Naive thymus-derived CD4-positive, alpha-beta T cell (primary cell): Measurements from ENCODE around the gene PDIA4. TPM values are rescaled to one million over a fixed set of nuclear protein-coding genes. Genes with fewer than 3 reads are reported as not detected.

Experiments used
- ATAC-seq: fragments of 150-1000 bp; cut with Tn5 transposase; 2 replicates; pipeline ENCODE4 v1.10.0; 2021; ENCODE audit warnings: mild to moderate bottlenecking, moderate library complexity
- CTCF ChIA-PET: fragments of 350-600 bp; sonication (Branson Sonifier 250); formaldehyde crosslinking; loops from one replicate; lab custom pipeline; 2021; ENCODE audit warnings: antibody characterized with exemption; lab: Charles Lee
- POLR2A ChIA-PET: fragments of 350-600 bp; sonication (Branson Sonifier 250); formaldehyde crosslinking; loops from one replicate; lab custom pipeline; 2021; ENCODE audit warnings: antibody characterized with exemption, inconsistent platforms; lab: Charles Lee
- DNase-seq, 9 donors: peaks; one replicate each; pipeline versions ENCODE4 v3.0.0 to v3.0.0-alpha.2; 2020 to 2022; ENCODE audit warnings: mixed read lengths in 1 of 9
- H3K27ac ChIP-seq: one replicate; pipeline ENCODE4 v1.7.0; 2013; ENCODE audit warnings: mild to moderate bottlenecking, low read depth, low read length, moderate library complexity
- H3K27me3 ChIP-seq, 2 donors: one replicate each; pipeline ENCODE4 v1.7.0; 2013; ENCODE audit warnings: low read length in 2 of 2, mild to moderate bottlenecking in 2 of 2, moderate library complexity in 2 of 2; ENCODE audit not compliant: control insufficient read depth in 2 of 2, insufficient read depth in 2 of 2
- H3K36me3 ChIP-seq, 3 experiments: 1 replicate in 2 of 3; 2 replicates in 1 of 3; pipeline ENCODE4 v1.7.0; 2013; ENCODE audit warnings: low read length in 3 of 3, mild to moderate bottlenecking in 3 of 3, moderate library complexity in 1 of 3; ENCODE audit not compliant: insufficient read depth in 3 of 3, control insufficient read depth in 2 of 3
- H3K4me1 ChIP-seq, 2 donors: one replicate each; pipeline ENCODE4 v1.7.0; 2013; ENCODE audit warnings: low read length in 2 of 2, mild to moderate bottlenecking in 2 of 2, moderate library complexity in 1 of 2; ENCODE audit not compliant: control insufficient read depth in 2 of 2, insufficient read depth in 2 of 2
- H3K4me3 ChIP-seq: 2 replicates; pipeline ENCODE4 v1.7.0; 2013; ENCODE audit warnings: mild to moderate bottlenecking, low read length
- H3K9me3 ChIP-seq, 3 experiments: 1 replicate in 2 of 3; 2 replicates in 1 of 3; pipeline ENCODE4 v1.7.0; 2013; ENCODE audit warnings: low read length in 3 of 3; ENCODE audit not compliant: control insufficient read depth in 2 of 3
- H3K27ac Mint-ChIP-seq, 9 donors: one replicate each; pipeline ENCODE4 v1.8.0; 2020 to 2022; ENCODE audit warnings: mixed read lengths in 9 of 9, mild to moderate bottlenecking in 8 of 9, moderate library complexity in 5 of 9, inconsistent platforms in 2 of 9
- H3K27me3 Mint-ChIP-seq, 5 donors: one replicate each; pipeline ENCODE4 v1.8.0; 2021 to 2022; ENCODE audit warnings: mixed read lengths in 5 of 5, mild to moderate bottlenecking in 1 of 5
- H3K36me3 Mint-ChIP-seq, 5 donors: one replicate each; pipeline ENCODE4 v1.8.0; 2020 to 2022; ENCODE audit warnings: mixed read lengths in 5 of 5, mild to moderate bottlenecking in 3 of 5, inconsistent platforms in 1 of 5
- H3K4me1 Mint-ChIP-seq, 7 donors: one replicate each; pipeline ENCODE4 v1.8.0; 2020 to 2022; ENCODE audit warnings: mixed read lengths in 7 of 7, mild to moderate bottlenecking in 3 of 7, inconsistent platforms in 1 of 7
- H3K4me3 Mint-ChIP-seq, 10 donors: one replicate each; pipeline ENCODE4 v1.8.0; 2020 to 2022; ENCODE audit warnings: mild to moderate bottlenecking in 10 of 10, mixed read lengths in 10 of 10, moderate library complexity in 6 of 10, inconsistent platforms in 2 of 10
- H3K9me3 Mint-ChIP-seq, 11 donors: one replicate each; pipeline ENCODE4 v1.8.0; 2020 to 2022; ENCODE audit warnings: mixed read lengths in 11 of 11, mild to moderate bottlenecking in 4 of 11, inconsistent platforms in 1 of 11, moderate library complexity in 1 of 11
- intact Hi-C, 2 donors: fragments of 100-400 bp; cut with micrococcal nuclease; formaldehyde crosslinking; loops; one replicate each; pipeline ENCODE4 v1.15.1; 2023
- polyA plus RNA-seq, 2 donors: library from polyadenylated mRNA; unstranded; fragments of 300-500 nt; fragmentation: Illumina TruSeq; gene quantifications; one replicate each; pipeline ENCODE4 v1.2.3, GENCODE V29; 2021
- total RNA-seq, 6 experiments: library from RNA in 5 of 6; stranded (reverse) in 5 of 6; gene quantifications; 1 replicate in 5 of 6; 2 replicates in 1 of 6; pipeline ENCODE4 v1.2.3 and lab custom pipeline; 2021 to 2026

PDIA4 gene
- total and polyA plus RNA-seq, 7 experiments from 2014 or later: 38.2 to 157 (median 76.0) TPM

DNA sequence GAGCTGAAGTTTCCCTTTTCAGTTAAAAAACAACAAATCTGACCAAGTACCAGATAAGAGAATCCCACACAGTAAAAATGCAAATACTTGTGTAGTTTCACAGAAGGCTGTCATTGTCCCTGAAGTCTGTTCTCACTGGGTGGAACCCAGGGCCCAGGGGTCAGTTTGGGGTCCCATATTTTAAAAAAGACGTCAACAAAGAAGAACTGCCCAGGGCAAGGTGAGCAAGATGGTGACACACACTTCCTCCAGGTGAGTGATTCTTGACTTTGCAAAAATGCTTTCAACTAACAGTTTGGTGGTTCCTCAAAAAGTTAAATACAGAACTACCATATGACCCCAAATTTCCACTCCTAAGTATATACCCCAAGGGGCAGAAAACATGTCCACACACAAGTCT, 36.8 kb downstream of the PDIA4 start:
- no peaks in the 10 kb centered on the region for H3K36me3 ChIP-seq
- H3K9me3 ChIP-seq: no peaks in the 10 kb centered on the region
- H3K27me3 ChIP-seq: no peaks in the 10 kb centered on the region
- ChIA-PET POLR2A (no interaction called here), CTCF (interaction anchor here (0.6 to 1.8 kb wide), 4 partner anchors 14 to 186 kb away, joined by 3 to 4 read pairs (median 4); no protein-coding TSS in a partner anchor)
- Mint-ChIP-seq H3K36me3 (peaks cover 0 to 2% (median 0%) of the 10 kb centered on the region in 5 donors), H3K4me1 (peaks cover 12 to 22% (median 19%) of the 10 kb centered on the region in 7 donors), H3K9me3 (peaks cover 0 to 7% (median 0%) of the 10 kb centered on the region in 11 donors), H3K27me3 (peaks cover 0 to 8% (median 0%) of the 10 kb centered on the region in 5 donors), H3K4me3 (no peak overlapping the region), H3K27ac (no peak overlapping the region)
- H3K27ac ChIP-seq: no peak overlapping the region
- ATAC-seq (no peak), DNase-seq (no peak)
- peaks cover 8 to 10% of the 10 kb centered on the region in 2 donors for H3K4me1 ChIP-seq
- intact Hi-C loops: no loop called here
- no peak overlapping the region for H3K4me3 ChIP-seq

GRCh38 chr7:148987751-148988512, 40.4 kb downstream of the PDIA4 start:
- Histone ChIP-seq H3K27ac (peak overlapping the region; percentile 85), H3K4me3 (peak overlapping the region; percentile 97), H3K4me1 (peaks cover 22 to 26% of the 10 kb centered on the region in 2 donors), H3K27me3 (no peaks in the 10 kb centered on the region), H3K36me3 (no peaks in the 10 kb centered on the region), H3K9me3 (no peaks in the 10 kb centered on the region)
- ChIA-PET POLR2A (interaction anchor here (0.6 to 1.8 kb wide), 3 partner anchors 41 to 1729 kb away, joined by 3 to 6 read pairs (median 3); partner anchors contain the start of gene PDIA4), CTCF (interaction anchor here (1.4 to 3.1 kb wide), 2 partner anchors 18 to 39 kb away, joined by 3 to 16 read pairs; no protein-coding TSS in a partner anchor)
- Mint-ChIP-seq H3K4me1 (peaks cover 25 to 51% (median 46%) of the 10 kb centered on the region in 7 donors), H3K36me3 (peaks cover 0 to 5% (median 0%) of the 10 kb centered on the region in 5 donors), H3K4me3 (peak overlapping the region; percentile 92 to 99 (median 98)), H3K9me3 (peaks cover 0 to 15% (median 0%) of the 10 kb centered on the region in 11 donors), H3K27ac (peak overlapping the region; percentile 90 to 97 (median 96)), H3K27me3 (peaks cover 0 to 25% (median 0%) of the 10 kb centered on the region in 5 donors)
- DNase-seq (no peak), ATAC-seq (no peak)
- intact Hi-C loops: loop anchor here (1.0 to 10.0 kb wide), 17 partner anchors 17 to 637 kb away; partner anchors contain the start of genes CUL1 (in 2 of the 2), EZH2 (in 2 of the 2), PDIA4 (in 2 of the 2) and ZNF425 (in 2 of the 2)

GRCh38 chr7:148987010-148987750, 41.1 kb downstream of the PDIA4 start:
- POLR2A ChIA-PET: interaction anchor here (0.6 to 1.8 kb wide), 3 partner anchors 41 to 1730 kb away, joined by 3 to 6 read pairs (median 3); partner anchors contain the start of gene PDIA4
- Mint-ChIP-seq H3K4me3 (peak overlapping the region; percentile 92 to 99 (median 98)), H3K4me1 (peaks cover 26 to 53% (median 48%) of the 10 kb centered on the region in 7 donors), H3K36me3 (peaks cover 0 to 5% (median 0%) of the 10 kb centered on the region in 5 donors), H3K9me3 (peaks cover 0 to 16% (median 0%) of the 10 kb centered on the region in 11 donors), H3K27ac (peak overlapping the region; percentile 90 to 97 (median 96)), H3K27me3 (peaks cover 0 to 27% (median 0%) of the 10 kb centered on the region in 5 donors)
- CTCF ChIA-PET: interaction anchor here (1.4 to 3.1 kb wide), 2 partner anchors 19 to 40 kb away, joined by 3 to 16 read pairs; no protein-coding TSS in a partner anchor
- peaks cover 26% of the 10 kb centered on the region in 2 donors for H3K4me1 ChIP-seq
- H3K27ac ChIP-seq: peak overlapping the region; percentile 85
- DNase-seq: peak; percentile 43 to 91 (median 88)
- intact Hi-C loops: loop anchor here (1.0 to 10.0 kb wide), 17 partner anchors 18 to 638 kb away; partner anchors contain the start of genes CUL1 (in 2 of the 2), EZH2 (in 2 of the 2), PDIA4 (in 2 of the 2) and ZNF425 (in 2 of the 2)
- peak overlapping the region; percentile 97 for H3K4me3 ChIP-seq
- peak; percentile 87 for ATAC-seq
- H3K36me3 ChIP-seq: no peaks in the 10 kb centered on the region
- no peaks in the 10 kb centered on the region for H3K27me3 ChIP-seq
- no peaks in the 10 kb centered on the region for H3K9me3 ChIP-seq

DNA sequence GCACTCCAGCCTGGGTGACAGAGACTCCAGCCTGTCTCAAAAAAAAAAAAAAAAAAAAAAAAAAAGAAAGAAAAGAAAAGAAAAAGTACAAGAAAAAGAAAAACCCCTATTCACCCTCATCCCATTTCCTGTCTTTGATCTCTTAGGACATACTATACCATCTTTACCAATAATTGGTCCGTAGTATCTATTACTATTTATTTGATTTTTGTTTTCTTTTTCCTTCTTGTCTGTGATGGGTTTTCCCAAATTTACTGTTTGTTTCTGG, 41.6 kb downstream of the PDIA4 start:
- H3K4me1 Mint-ChIP-seq: peaks cover 26 to 53% (median 48%) of the 10 kb centered on the region in 7 donors
- ATAC-seq: no peak
- POLR2A ChIA-PET: interaction anchor here (1.4 to 1.8 kb wide), 2 partner anchors 42 to 101 kb away, joined by 3 to 6 read pairs; partner anchors contain the start of gene PDIA4

GRCh38 chr7:148983200-148984146, 44.8 kb downstream of the PDIA4 start:
- Histone ChIP-seq H3K4me1 (peaks cover 25 to 26% of the 10 kb centered on the region in 2 donors), H3K36me3 (no peaks in the 10 kb centered on the region), H3K27ac (peak overlapping the region; percentile 79), H3K4me3 (peak overlapping the region; percentile 55), H3K9me3 (no peaks in the 10 kb centered on the region), H3K27me3 (no peaks in the 10 kb centered on the region)
- Mint-ChIP-seq H3K9me3 (peaks cover 1 to 20% (median 6%) of the 10 kb centered on the region in 11 donors), H3K4me3 (peak overlapping the region; percentile 86 to 98 (median 95)), H3K27ac (peak overlapping the region; percentile 89 to 100 (median 95)), H3K27me3 (peaks cover 0 to 34% (median 0%) of the 10 kb centered on the region in 5 donors), H3K36me3 (peaks cover 0 to 7% (median 5%) of the 10 kb centered on the region in 5 donors), H3K4me1 (peaks cover 28 to 77% (median 66%) of the 10 kb centered on the region in 7 donors)
- ChIA-PET CTCF (interaction anchor here (0.7 to 1.9 kb wide), 4 partner anchors 13 to 406 kb away, joined by 3 to 5 read pairs (median 4); no protein-coding TSS in a partner anchor), POLR2A (interaction anchor here (0.8 to 2.0 kb wide), 4 partner anchors 20 to 44 kb away, joined by 3 to 14 read pairs (median 4); partner anchors contain the start of gene PDIA4)
- DNase-seq: peak; percentile 47 to 90 (median 84)
- peak; percentile 82 for ATAC-seq
- intact Hi-C loops: loop anchor here (1.0 to 10.0 kb wide), 10 partner anchors 20 to 641 kb away; partner anchors contain the start of genes PDIA4 (in 2 of the 2), EZH2 (in 1 of the 2), ZNF425 (in 1 of the 2) and ZNF786 (in 1 of the 2)

More for the DNA sequence above, 41.6 kb downstream of the PDIA4 start:
- H3K27me3 ChIP-seq: no peaks in the 10 kb centered on the region
- H3K9me3 ChIP-seq: no peaks in the 10 kb centered on the region
- CTCF ChIA-PET: interaction anchor here (3.1 kb wide), 1 partner anchor 19 kb away, joined by 16 read pairs; no protein-coding TSS in a partner anchor
- intact Hi-C loops: loop anchor here (1.0 to 10.0 kb wide), 17 partner anchors 19 to 638 kb away; partner anchors contain the start of genes CUL1 (in 2 of the 2), EZH2 (in 2 of the 2), PDIA4 (in 2 of the 2) and ZNF425 (in 2 of the 2)
- peak overlapping the region; percentile 87 to 99 (median 97) for H3K4me3 Mint-ChIP-seq
- H3K27ac ChIP-seq: peak overlapping the region; percentile 85
- DNase-seq: peak in 1 of 9 donors; percentile 36
- H3K36me3 Mint-ChIP-seq: peaks cover 0 to 5% (median 0%) of the 10 kb centered on the region in 5 donors
- H3K36me3 ChIP-seq: no peaks in the 10 kb centered on the region
- peaks cover 26% of the 10 kb centered on the region in 2 donors for H3K4me1 ChIP-seq
- peak overlapping the region; percentile 90 to 97 (median 96) for H3K27ac Mint-ChIP-seq
- peak overlapping the region; percentile 97 for H3K4me3 ChIP-seq
- peaks cover 0 to 16% (median 0%) of the 10 kb centered on the region in 11 donors for H3K9me3 Mint-ChIP-seq
- peaks cover 0 to 27% (median 0%) of the 10 kb centered on the region in 5 donors for H3K27me3 Mint-ChIP-seq
